Neural cell (in vitro differentiated cells): ENCODE data around the gene FBXL20. TPM values are rescaled to one million over a fixed set of nuclear protein-coding genes. Genes with fewer than 3 reads are reported as not detected.

Source experiments
- H2AFZ ChIP-seq: fragments of 200-600, 300-800 bp; sonication (generic), shearing (Covaris generic); 2 replicates; pipeline ENCODE4 v1.6.0; 2014; ENCODE audit warnings: low read depth, mild to moderate bottlenecking, antibody characterized with exemption, low read length, moderate library complexity
- H3F3A ChIP-seq: fragments of 200-600 bp; shearing (Covaris generic); 2 replicates; pipeline ENCODE4 v1.6.1; 2016; ENCODE audit warnings: mild to moderate bottlenecking, moderate library complexity, mixed read lengths, antibody characterized with exemption, low read length; ENCODE audit not compliant: insufficient read depth, poor library complexity, severe bottlenecking
- H3K27ac ChIP-seq: fragments of 200-600, 300-800 bp; sonication (generic), shearing (Covaris generic); 2 replicates; pipeline ENCODE4 v1.5.1; 2014; ENCODE audit warnings: mild to moderate bottlenecking, low read length, moderate library complexity
- H3K27me3 ChIP-seq: fragments of 300-800, 200-600 bp; sonication (generic), shearing (Covaris generic); 2 replicates; pipeline ENCODE4 v1.6.0; 2014; ENCODE audit warnings: mild to moderate bottlenecking, low read depth, low read length, moderate library complexity; ENCODE audit not compliant: insufficient read depth
- H3K36me3 ChIP-seq: fragments of 300-800, 200-600 bp; sonication (generic), shearing (Covaris generic); 2 replicates; pipeline ENCODE4 v1.5.1; 2014; ENCODE audit warnings: mild to moderate bottlenecking, antibody characterized with exemption, low read length, moderate library complexity; ENCODE audit not compliant: insufficient read depth
- H3K4me2 ChIP-seq: fragments of 300-800, 200-600 bp; sonication (generic), shearing (Covaris generic); 2 replicates; pipeline ENCODE4 v1.6.0; 2014; ENCODE audit warnings: mild to moderate bottlenecking, low read length
- H3K4me3 ChIP-seq: fragments of 300-800, 200-600 bp; sonication (generic), shearing (Covaris generic); 2 replicates; pipeline ENCODE4 v1.5.1; 2014; ENCODE audit warnings: mild to moderate bottlenecking, low read length, moderate library complexity
- H3K79me2 ChIP-seq: fragments of 200-600 bp; shearing (Covaris generic); replicated peaks from 2 replicates; pipeline ENCODE4 v1.6.0; 2014; ENCODE audit warnings: mild to moderate bottlenecking, low read length, moderate library complexity; ENCODE audit not compliant: insufficient read depth
- H3K9ac ChIP-seq: fragments of 300-800, 200-600 bp; sonication (generic), shearing (Covaris generic); 2 replicates; pipeline ENCODE4 v1.6.1; 2016; ENCODE audit warnings: mild to moderate bottlenecking, low read length, mixed read lengths
- H3K9me2 ChIP-seq: fragments of 200-600 bp; shearing (Covaris generic); 2 replicates; pipeline ENCODE4 v1.6.1; 2016; ENCODE audit warnings: mild to moderate bottlenecking, low read length, mixed read lengths; ENCODE audit not compliant: insufficient read depth
- H3K9me3 ChIP-seq: fragments of 200-600, 300-800 bp; sonication (generic), shearing (Covaris generic); 2 replicates; pipeline ENCODE4 v1.6.1; 2016; ENCODE audit warnings: mild to moderate bottlenecking, mixed run types, low read length, moderate library complexity, mixed read lengths
- H4K20me1 ChIP-seq: fragments of 200-600 bp; shearing (Covaris generic); 2 replicates; pipeline ENCODE4 v1.6.1; 2016; ENCODE audit warnings: mild to moderate bottlenecking, mixed run types; ENCODE audit not compliant: insufficient read depth
- CTCF ChIP-seq: fragments of 450-650 bp; IDR thresholded peaks from 2 replicates; pipeline ENCODE4 v1.5.1; 2014; ENCODE audit warnings: antibody characterized with exemption, mild to moderate bottlenecking, moderate library complexity; ENCODE audit not compliant: poor library complexity, severe bottlenecking
- EP300 ChIP-seq: fragments of 450-650 bp; conservative IDR thresholded peaks from 2 replicates; pipeline ENCODE4 v1.6.1; 2014; ENCODE audit warnings: antibody characterized with exemption, mild to moderate bottlenecking, moderate library complexity; ENCODE audit not compliant: poor library complexity, severe bottlenecking
- EZH2 ChIP-seq: fragments of 200-600, 300-800 bp; shearing (Covaris generic), sonication (generic); IDR thresholded peaks from 2 replicates; pipeline ENCODE4 v1.6.1; 2014; ENCODE audit warnings: antibody characterized with exemption, low read length, borderline replicate concordance, mild to moderate bottlenecking; ENCODE audit not compliant: insufficient read depth, poor library complexity, severe bottlenecking
- MXI1 ChIP-seq: fragments of 450-650 bp; conservative IDR thresholded peaks from 2 replicates; pipeline ENCODE4 v1.6.1; 2014; ENCODE audit warnings: antibody characterized with exemption, mild to moderate bottlenecking; ENCODE audit not compliant: poor library complexity, severe bottlenecking
- POLR2AphosphoS5 ChIP-seq: IDR thresholded peaks from 2 replicates; pipeline ENCODE4 v1.6.1; 2012
- RAD21 ChIP-seq: fragments of 450-650 bp; conservative IDR thresholded peaks from 2 replicates; pipeline ENCODE4 v1.6.1; 2014; ENCODE audit warnings: antibody characterized with exemption, mild to moderate bottlenecking, moderate library complexity
- REST ChIP-seq: IDR thresholded peaks from 2 replicates; pipeline ENCODE4 v1.6.1; 2012; ENCODE audit warnings: borderline replicate concordance
- SMC3 ChIP-seq: fragments of 450-650 bp; conservative IDR thresholded peaks from 2 replicates; pipeline ENCODE4 v1.6.1; 2014; ENCODE audit warnings: antibody characterized with exemption, mild to moderate bottlenecking, moderate library complexity; ENCODE audit not compliant: poor library complexity
- TAF1 ChIP-seq: IDR thresholded peaks from 2 replicates; pipeline ENCODE4 v1.6.1; 2012; ENCODE audit warnings: low read depth
- polyA plus RNA-seq: library from polyadenylated mRNA; depleted of rRNA; stranded (reverse); fragments of >200 nt; gene quantifications from 2 replicates; pipeline ENCODE4 v1.2.3, GENCODE V29; 2014

Gene FBXL20
- polyA plus RNA-seq, 1 donor from 2014 or later = 12.0 TPM

GRCh38 chr17:39305978-39306377, 95.4 kb downstream of the FBXL20 start:
- no peaks in the 10 kb centered on the region for H3K36me3 ChIP-seq
- H3F3A ChIP-seq = no peaks in the 10 kb centered on the region
- no peaks in the 10 kb centered on the region for H3K9me2 ChIP-seq
- no peaks in the 10 kb centered on the region for H3K27me3 ChIP-seq
- H3K79me2 ChIP-seq = no peaks in the 10 kb centered on the region
- no peaks in the 10 kb centered on the region for H3K9me3 ChIP-seq
- H2AFZ ChIP-seq = no peak overlapping the region
- no peak overlapping the region for H3K4me2 ChIP-seq
- no peak for TF ChIP-seq POLR2AphosphoS5
- no peak for TF ChIP-seq RAD21
- TF ChIP-seq EZH2 = no peak
- TF ChIP-seq SMC3 = no peak
- no peak for TF ChIP-seq MXI1
- TF ChIP-seq EP300 = no peak
- no peak for TF ChIP-seq TAF1
- H3K27ac ChIP-seq = no peak overlapping the region
- no peak overlapping the region for H3K9ac ChIP-seq
- H4K20me1 ChIP-seq = no peaks in the 10 kb centered on the region
- H3K4me3 ChIP-seq = no peak overlapping the region

- no peaks in the 10 kb centered on the region for H3F3A ChIP-seq
- H3K36me3 ChIP-seq = no peaks in the 10 kb centered on the region
- no peak overlapping the region for H3K27ac ChIP-seq
- no peaks in the 10 kb centered on the region for H4K20me1 ChIP-seq
- TF ChIP-seq TAF1 (no peak), SMC3 (no peak), EZH2 (no peak), RAD21 (no peak), MXI1 (no peak), POLR2AphosphoS5 (no peak), REST (no peak), CTCF (no peak), EP300 (no peak)
- no peaks in the 10 kb centered on the region for H3K27me3 ChIP-seq
- H3K9me3 ChIP-seq = no peaks in the 10 kb centered on the region
- H2AFZ ChIP-seq = no peak overlapping the region
- no peak overlapping the region for H3K4me2 ChIP-seq
- no peaks in the 10 kb centered on the region for H3K79me2 ChIP-seq
- H3K4me3 ChIP-seq = no peak overlapping the region
- no peak overlapping the region for H3K9ac ChIP-seq
- no peaks in the 10 kb centered on the region for H3K9me2 ChIP-seq
These were observed 97.2 kb downstream of the FBXL20 start for GRCh38 chr17:39304188-39304587.
